Posterior vena cava (tissue), 2 donors: Measurements from ENCODE around the gene ZNF765. TPM values are rescaled to one million over a fixed set of nuclear protein-coding genes. Genes with fewer than 3 reads are reported as not detected.
"Not testable (repeated sequence)": the region's sequence is repeated elsewhere in the genome, so short reads cannot be mapped to it uniquely, and the experiment has no call there.

ENCODE experiments used
- DNase-seq: peaks from one replicate; pipeline ENCODE4 v3.0.0-alpha.2; 2020; ENCODE audit warnings: low spot score
- intact Hi-C, 2 donors: fragments of 100-400 bp; cut with DNase I; formaldehyde crosslinking; loops; one replicate each; pipeline versions ENCODE4 v1.14.1 to v1.14.2; 2022 to 2023
- total RNA-seq, 2 donors: library from RNA; stranded (reverse); fragmentation: NEBNext Ultra II Directional; extraction: Animal tissue kit (Norgen Biotek cat#: 25700); gene quantifications; one replicate each; pipeline ENCODE4 v1.2.1, GENCODE V29; 2021
- donor health status: DM: yes; HTN: yes; CAD: no.
- donor health status: DM: yes; HTN: yes; CAD: no.

Gene ZNF765
- total RNA-seq, 2 donors from 2014 or later, result 9.3 to 10.6 TPM

GRCh38 chr19:53468628-53469027 is 73.7 kb downstream of the ZNF765 start:
- intact Hi-C loops, DNase-seq: not testable (repeated sequence)

DNA sequence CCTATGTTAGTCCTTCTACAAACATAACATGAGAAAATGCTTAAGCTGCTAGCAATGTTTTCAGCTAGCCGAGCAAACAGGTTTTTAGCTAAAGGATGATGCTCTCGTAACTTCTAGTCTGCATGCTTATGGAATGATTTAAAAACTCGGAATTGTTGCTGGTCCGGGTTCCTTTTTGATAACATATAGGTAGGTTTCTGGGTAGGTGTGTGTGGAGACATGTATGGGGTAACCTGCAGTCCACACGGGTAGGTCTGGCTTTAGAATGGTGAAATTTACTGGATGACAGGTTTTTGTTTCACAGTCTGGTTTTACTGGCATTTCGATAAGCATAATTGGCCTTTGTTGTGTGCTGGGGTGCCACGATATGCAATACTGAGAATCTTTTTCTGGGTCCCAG is 77.0 kb downstream of the ZNF765 start:
- DNase-seq, result no peak
- intact Hi-C loops, result no loop called here

DNA sequence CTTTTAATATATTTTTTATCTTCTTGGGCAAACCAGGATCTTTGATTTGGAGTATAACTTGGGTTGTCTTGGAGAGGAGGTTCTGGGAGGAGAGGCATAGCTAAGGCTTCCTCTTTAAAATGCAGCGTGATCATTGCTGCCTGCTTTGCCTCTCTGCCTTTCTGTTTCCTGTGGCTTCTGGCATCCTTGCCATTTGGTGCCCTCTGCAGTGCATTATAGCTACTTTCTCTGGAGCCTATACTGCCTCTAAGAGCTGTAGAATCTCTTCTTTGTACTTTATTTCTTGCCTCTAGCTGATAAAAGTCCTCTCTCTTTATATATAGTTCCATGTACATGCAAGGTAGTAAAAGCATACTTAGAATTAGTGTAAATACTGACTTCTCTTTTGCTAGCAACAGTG is 79.9 kb downstream of the ZNF765 start:
- intact Hi-C loops, DNase-seq: not testable (repeated sequence)

DNA sequence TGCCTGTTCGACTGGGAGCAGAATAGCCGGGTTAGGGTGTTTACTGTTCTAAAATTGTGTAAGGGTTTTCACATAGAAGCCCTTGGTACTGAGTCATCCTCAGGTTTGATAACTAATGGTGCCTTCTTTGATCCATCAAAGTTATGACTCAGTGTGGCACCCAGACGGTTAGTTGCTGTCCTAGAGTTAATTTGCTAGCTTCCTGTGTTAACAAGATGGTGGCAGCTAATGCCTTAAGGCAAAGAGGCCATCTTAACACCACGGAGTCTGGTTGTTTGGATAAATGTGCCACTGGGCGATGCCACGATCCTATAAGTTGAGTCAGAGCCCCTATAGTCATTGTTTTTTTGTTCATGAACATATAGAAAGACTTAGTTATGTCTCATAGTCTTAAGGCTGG is 80.5 kb downstream of the ZNF765 start:
- DNase-seq, result not testable (repeated sequence)

More for the DNA sequence above, 80.5 kb downstream of the ZNF765 start:
- intact Hi-C loops, result not testable (repeated sequence)

Other genes with a start within 250 kb of the ZNF765 start
- 10 to 100 TPM; 11.5 to 14.1 TPM for gene ZNF347, start 236.1 kb upstream of the ZNF765 start, total RNA-seq
- 1 to 10 TPM; 3.5 to 5.4 TPM for gene ZNF665, start 201.8 kb upstream of the ZNF765 start, total RNA-seq
- gene ZNF677, start 140.3 kb upstream of the ZNF765 start, total RNA-seq, result 10 to 100 TPM; 18.6 to 19.0 TPM
- gene VN1R2, start 136.9 kb upstream of the ZNF765 start, total RNA-seq, result not detected
- gene VN1R4, start 127.4 kb upstream of the ZNF765 start, total RNA-seq, result not detected
- 1 to 10 TPM; 6.6 to 6.7 TPM for gene ZNF845, start 61.4 kb upstream of the ZNF765 start, total RNA-seq
- gene ZNF525, start 29.4 kb upstream of the ZNF765 start, total RNA-seq, result 10 to 100 TPM; 10.7 to 13.5 TPM
- 1 to 10 TPM; 9.6 to 9.9 TPM for gene ZNF761, start 36.8 kb downstream of the ZNF765 start, total RNA-seq
- 1 to 10 TPM; 2.5 to 2.9 TPM for gene ZNF813, start 72.6 kb downstream of the ZNF765 start, total RNA-seq
- gene ZNF331, start 143.0 kb downstream of the ZNF765 start, total RNA-seq, result 10 to 100 TPM; 21.5 to 45.7 TPM
- gene DPRX, start 236.8 kb downstream of the ZNF765 start, total RNA-seq, result not detected